B cell (primary cell): ENCODE results near the gene HMSD.

Experiments used
- EZH2 ChIP-seq: IDR thresholded peaks from 2 replicates; pipeline ENCODE4 v1.6.1; 2012; ENCODE audit warnings: borderline replicate concordance, low read depth, mild to moderate bottlenecking, moderate library complexity, low read length; ENCODE audit not compliant: insufficient read depth, poor library complexity, severe bottlenecking
- TF ChIP-seq, protein P1 (sequence below): fragments of 200-600 bp; IDR thresholded peaks from one replicate; pipeline ENCODE4 v1.8.0; 2022; ENCODE audit warnings: antibody characterized with exemption, mild to moderate bottlenecking

DNA sequence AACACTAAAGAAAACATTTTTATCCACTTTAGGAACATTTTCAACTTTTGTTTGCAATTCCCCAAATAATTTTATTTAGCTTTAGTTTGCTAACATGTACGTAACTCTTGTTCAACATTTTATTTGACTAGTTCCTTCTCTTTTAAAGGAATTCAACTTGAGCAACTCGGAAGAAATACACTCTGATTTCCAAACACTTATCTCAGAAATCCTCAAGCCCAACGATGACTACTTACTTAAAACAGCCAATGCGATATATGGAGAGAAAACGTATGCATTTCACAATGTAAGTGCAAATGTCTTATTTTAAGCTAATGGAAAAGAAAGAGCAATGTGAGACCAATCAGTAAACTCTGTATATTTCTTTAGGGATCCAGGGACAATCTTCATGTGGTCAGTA lies 31.3 kb upstream of the HMSD start:
- TF ChIP-seq, protein P1, sequence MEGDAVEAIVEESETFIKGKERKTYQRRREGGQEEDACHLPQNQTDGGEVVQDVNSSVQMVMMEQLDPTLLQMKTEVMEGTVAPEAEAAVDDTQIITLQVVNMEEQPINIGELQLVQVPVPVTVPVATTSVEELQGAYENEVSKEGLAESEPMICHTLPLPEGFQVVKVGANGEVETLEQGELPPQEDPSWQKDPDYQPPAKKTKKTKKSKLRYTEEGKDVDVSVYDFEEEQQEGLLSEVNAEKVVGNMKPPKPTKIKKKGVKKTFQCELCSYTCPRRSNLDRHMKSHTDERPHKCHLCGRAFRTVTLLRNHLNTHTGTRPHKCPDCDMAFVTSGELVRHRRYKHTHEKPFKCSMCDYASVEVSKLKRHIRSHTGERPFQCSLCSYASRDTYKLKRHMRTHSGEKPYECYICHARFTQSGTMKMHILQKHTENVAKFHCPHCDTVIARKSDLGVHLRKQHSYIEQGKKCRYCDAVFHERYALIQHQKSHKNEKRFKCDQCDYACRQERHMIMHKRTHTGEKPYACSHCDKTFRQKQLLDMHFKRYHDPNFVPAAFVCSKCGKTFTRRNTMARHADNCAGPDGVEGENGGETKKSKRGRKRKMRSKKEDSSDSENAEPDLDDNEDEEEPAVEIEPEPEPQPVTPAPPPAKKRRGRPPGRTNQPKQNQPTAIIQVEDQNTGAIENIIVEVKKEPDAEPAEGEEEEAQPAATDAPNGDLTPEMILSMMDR, result no peak
- TF ChIP-seq EZH2, result no peak
